ENCODE measurements around the gene UGT1A10. TPM values are rescaled to one million over a fixed set of nuclear protein-coding genes. Genes with fewer than 3 reads are reported as not detected.
"Not testable (repeated sequence)": the region's sequence is repeated elsewhere in the genome, so short reads cannot be mapped to it uniquely, and the experiment has no call there.

UGT1A10 gene
- polyA plus RNA-seq, 4 donors = not detected

GRCh38 chr2:233736868-233737653 is 100.8 kb downstream of the UGT1A10 start:
- DNase-seq (ENCODE audit: low read depth in 4 of 4, low spot score in 2 of 4) = not testable (repeated sequence)

DNA sequence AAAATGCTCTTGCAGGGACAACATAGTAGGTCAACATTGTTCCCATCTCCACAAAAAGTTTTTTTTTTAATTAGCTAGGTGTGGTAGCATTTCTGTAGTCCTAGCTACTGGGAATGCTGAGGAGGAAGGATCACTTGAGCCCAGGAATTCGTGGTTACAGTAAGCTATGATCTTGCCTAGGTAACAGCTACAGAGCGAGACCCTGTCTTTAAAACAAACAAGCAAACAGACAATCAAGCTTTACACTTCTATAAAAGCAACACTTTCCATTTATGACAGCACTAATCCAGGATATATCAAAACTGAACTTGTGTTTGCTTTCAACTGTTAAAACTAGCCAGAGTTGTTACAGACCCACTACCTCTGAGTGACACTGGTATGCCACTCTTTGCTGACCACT is 104.6 kb downstream of the UGT1A10 start:
- no peak for DNase-seq (ENCODE audit: low read depth in 4 of 4, low spot score in 2 of 4)

- no peak for DNase-seq (ENCODE audit: low read depth in 4 of 4, low spot score in 2 of 4)
These were observed 107.4 kb downstream of the UGT1A10 start for GRCh38 chr2:233743464-233744259.

- DNase-seq (ENCODE audit: low read depth in 4 of 4, low spot score in 2 of 4) = no peak
These were observed 109.0 kb downstream of the UGT1A10 start for GRCh38 chr2:233745073-233745755.

DNA sequence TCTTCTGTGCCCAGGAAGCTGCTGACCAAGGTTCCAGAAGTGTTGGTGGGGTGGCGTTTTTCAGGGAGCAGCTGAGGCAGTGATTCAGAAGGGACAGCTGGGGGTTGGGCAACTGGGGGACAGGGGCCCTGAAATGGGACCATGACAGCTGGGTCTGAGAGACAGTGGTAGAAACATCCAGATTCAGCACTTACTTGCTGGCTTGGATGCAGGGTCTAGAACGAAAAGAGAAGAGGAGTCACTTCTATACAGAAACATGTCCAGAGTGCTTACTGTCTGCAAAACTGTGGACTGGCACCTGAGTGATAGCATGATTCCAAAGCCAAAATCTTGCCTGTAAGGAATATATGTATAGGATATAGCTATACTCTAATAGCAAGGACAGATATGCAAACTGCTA is 109.6 kb downstream of the UGT1A10 start:
- not testable (repeated sequence) for DNase-seq (ENCODE audit: low read depth in 4 of 4, low spot score in 2 of 4)

DNA sequence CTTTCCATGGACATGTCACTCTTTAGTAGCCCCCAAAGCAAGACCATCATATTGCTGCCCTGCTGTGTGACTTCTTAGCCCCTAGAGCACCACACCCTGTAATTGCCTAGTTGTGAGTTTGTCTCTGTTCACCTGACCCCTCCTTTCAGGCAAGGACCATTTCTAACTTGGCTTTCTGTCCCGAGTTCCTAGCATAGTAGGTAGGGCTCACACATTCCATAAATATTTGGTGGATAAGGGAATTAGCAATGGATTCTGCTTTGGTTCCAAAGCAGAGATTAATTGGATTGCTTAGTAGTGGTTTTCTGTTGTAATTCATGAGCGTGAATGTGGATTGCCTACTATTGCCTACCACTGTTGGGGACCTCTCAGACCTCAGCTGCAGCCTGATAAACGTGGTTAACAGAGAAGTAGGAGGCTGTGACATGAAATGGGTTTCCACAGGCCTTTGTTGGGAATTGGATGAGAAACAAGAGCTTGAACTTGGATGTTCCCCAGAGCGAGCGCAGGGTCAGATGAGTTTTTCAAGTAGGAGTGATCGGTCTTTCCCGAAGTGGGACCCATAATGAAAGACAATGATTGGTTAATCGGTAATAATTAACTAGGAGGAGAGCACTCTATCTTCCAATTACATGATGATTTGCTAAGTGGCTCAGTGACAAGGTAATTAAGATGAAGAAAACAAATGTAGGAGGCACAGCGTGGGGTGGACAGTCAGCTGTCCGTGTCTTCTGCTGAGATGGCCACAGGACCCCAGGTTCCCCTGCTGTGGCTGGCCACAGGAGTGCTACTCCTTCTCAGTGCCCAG is 110.4 kb downstream of the UGT1A10 start:
- DNase-seq (ENCODE audit: low read depth in 4 of 4, low spot score in 2 of 4) = no peak

- no peak for DNase-seq (ENCODE audit: low read depth in 4 of 4, low spot score in 2 of 4)
These were observed 111.0 kb downstream of the UGT1A10 start for GRCh38 chr2:233747283-233747544.

DNA sequence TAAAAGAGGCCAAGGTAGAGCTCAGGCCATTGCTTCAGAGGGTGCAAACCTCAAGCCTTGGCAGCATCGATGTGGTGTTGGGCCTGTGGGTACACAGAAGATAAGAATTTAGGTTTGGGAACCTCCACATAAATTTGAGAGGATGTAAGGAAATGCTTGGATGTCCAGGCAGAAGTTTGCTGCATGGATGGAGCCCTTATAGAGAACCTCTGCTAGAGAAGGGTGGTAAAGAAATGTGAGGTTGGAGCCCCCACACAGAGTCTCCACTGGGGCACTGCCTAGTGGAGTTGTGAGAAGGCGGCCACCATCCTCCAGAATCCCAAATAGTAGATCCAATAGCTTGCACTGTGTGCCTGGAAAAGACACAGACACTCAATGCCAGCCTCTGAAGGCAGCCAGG is 114.4 kb downstream of the UGT1A10 start:
- not testable (repeated sequence) for DNase-seq (ENCODE audit: low read depth in 4 of 4, low spot score in 2 of 4)

GRCh38 chr2:233751212-233752009 is 115.2 kb downstream of the UGT1A10 start:
- DNase-seq (ENCODE audit: low read depth in 4 of 4, low spot score in 2 of 4) = not testable (repeated sequence)

DNA sequence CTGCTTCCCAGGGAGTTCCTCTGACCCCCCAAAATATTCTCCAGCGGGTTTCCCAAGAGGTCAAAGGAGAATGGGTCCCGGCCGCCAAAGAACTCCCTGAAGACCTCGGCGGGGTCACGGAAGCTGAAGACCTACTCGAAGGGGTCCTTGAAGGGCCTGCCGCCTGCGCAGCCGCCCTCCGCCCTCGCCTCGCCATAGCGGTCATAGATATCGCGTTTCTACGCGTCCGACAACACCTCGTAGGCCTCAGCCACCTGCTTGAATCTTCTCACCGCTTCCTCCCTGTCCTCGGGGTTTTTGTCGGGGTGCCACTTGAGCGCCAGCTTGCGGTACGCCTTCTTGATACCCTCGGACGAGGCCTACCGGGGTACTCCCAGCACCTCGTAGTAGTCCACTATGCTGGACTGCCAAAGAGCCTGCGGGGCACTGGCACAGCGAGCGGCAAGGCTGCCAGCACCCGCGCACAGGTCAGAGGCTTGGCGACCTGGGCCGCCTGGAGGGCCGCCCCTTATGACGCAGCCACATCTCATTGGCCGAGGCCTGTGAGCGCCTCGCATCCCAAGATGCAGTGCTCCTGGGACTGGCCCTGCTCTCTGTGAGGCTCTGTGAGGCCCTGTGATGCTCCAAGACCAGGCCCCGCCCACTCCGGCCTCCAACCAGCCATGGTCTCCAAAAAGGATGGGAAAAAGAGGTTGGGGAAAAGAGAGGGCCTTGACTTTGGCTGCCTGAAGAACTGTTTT is 118.8 kb downstream of the UGT1A10 start:
- no peak for DNase-seq (ENCODE audit: low read depth in 4 of 4, low spot score in 2 of 4)

DNA sequence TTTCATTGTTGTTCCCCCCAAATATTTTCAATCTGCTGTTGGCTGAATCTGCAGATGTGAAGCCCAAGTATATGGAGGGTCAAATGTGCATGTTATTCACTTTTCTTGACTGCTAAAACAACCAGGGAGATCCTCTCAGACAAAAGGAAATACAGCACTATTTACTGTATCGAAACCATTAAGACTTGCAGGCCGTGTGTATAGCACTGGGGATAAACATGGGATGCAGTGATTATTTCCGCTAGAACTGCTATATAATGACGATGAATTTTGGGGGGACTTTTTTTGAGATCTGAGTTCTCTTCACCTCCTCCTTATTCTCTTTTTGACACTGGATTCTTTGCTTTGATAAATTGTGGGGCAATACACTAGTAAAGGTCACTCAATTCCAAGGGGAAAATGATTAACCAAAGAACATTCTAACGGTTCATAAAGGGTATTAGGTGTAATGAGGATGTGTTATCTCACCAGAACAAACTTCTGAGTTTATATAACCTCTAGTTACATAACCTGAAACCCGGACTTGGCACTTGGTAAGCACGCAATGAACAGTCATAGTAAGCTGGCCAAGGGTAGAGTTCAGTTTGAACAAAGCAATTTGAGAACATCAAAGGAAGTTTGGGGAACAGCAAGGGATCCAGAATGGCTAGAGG is 120.3 kb downstream of the UGT1A10 start:
- no peak for DNase-seq (ENCODE audit: low read depth in 4 of 4, low spot score in 2 of 4)

GRCh38 chr2:233758141-233758540 is 121.9 kb downstream of the UGT1A10 start:
- DNase-seq (ENCODE audit: low read depth in 4 of 4, low spot score in 2 of 4) = no peak

- DNase-seq (ENCODE audit: low read depth in 4 of 4, low spot score in 2 of 4) = no peak
These were observed 122.6 kb downstream of the UGT1A10 start for GRCh38 chr2:233758849-233759248.

GRCh38 chr2:233760043-233760442 is 123.8 kb downstream of the UGT1A10 start, which contains the start of gene UGT1A1:
Gene UGT1A1 (plus strand): TSS chr2:233760270. CDS start chr2:233760288, 18 bp downstream.
- no peak for DNase-seq (ENCODE audit: low read depth in 4 of 4, low spot score in 2 of 4)

DNA sequence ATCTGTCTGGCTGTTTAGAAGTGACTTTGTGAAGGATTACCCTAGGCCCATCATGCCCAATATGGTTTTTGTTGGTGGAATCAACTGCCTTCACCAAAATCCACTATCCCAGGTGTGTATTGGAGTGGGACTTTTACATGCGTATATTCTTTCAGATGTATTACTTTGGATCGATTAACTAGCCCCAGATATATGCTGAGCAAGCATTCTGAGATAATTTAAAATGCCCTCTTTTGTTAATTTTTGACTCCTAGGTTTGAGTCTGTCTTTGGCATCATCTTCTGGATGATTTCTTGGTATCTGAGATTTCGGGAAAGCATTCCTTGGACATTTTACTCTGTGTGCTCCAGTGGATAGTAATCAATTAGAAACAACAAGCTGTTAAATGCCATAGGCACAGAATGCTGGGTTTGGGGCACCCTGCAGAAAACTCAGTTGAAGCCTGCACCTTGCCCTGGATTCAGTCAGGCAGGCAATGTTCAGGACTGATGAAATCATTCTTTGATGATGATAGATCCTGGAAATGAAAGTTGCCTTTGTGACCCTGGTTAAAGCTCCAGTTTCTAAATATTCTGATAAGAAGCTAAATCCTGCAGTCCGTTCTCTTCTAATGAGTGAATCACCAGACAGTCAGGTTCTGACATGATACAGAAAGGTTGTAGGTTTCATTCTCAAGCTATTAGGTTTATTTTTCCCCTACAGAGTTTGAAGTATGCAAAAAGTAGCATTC is 125.0 kb downstream of the UGT1A10 start:
- DNase-seq (ENCODE audit: low read depth in 4 of 4, low spot score in 2 of 4) = no peak

DNA sequence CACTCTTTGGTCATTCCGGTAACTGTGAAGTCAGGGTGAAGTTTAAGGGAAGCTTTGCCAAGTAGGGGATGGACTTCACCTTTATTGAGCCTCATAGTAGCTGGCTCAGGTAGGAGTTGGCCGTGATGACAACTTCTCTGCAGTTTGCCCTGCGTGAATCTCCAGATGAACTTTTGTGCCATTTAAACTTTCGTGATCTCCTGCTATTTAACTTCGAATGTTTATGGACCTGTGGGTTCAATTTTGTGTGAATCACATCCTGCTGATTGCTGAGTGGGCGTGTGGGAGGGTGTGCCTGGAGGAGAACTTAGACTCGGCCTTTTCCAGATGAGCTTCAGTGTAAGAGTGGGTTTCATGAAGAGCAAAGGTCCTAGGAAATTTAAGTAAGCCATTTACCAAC is 128.0 kb downstream of the UGT1A10 start:
- DNase-seq (ENCODE audit: low read depth in 4 of 4, low spot score in 2 of 4) = no peak

- no peak for DNase-seq (ENCODE audit: low read depth in 4 of 4, low spot score in 2 of 4)
These were observed 128.5 kb downstream of the UGT1A10 start for GRCh38 chr2:233764761-233765160.

DNA sequence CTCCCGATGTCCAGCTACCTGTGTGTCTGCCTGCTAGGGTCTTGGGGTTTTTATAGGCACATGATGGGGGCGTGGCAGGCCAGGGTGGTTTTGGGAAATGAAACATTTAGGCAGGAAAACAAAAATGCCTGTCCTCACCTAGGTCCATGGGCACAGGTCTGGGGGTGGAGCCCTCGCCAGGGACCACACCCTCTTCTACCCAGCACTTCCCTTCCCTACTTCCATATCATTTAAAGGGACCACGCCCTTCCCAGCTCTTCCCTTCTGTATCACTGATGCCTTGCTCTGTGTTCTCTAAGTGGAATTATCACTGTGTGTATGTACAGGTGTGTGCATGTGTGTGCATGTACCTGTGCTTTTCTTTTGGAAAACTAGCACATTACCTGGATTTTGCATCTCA is 130.2 kb downstream of the UGT1A10 start:
- DNase-seq (ENCODE audit: low read depth in 4 of 4, low spot score in 2 of 4) = no peak

Data from left renal cortex interstitium (tissue), 4 donors.